ENCODE results near the gene LMTK3.
A peak's percentile ranks its signal among the peaks of the same experiment; 100 is the strongest.
"Not testable (repeated sequence)": the region's sequence is repeated elsewhere in the genome, so short reads cannot be mapped to it uniquely, and the experiment has no call there.

LMTK3 gene

DNA sequence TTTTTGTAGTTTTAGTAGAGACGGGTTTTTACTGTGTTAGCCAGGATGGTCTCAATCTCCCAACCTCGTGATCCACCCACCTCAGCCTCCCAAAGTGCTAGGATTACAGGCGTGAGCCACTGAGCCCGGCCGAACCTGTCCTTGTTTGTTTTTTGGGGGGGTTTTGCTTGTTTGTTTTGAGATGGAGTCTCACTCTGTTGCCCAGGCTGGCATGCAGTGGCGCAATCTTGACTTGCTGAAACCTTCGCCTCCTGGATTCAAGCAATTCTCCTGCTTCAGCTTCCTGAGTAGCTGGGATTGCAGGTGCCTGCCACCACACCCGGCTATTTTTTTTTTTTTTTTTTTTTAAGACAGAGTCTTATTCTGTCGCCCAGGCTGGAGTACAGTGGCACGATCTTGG, 24.9 kb downstream of the LMTK3 start:
- DNase-seq (ENCODE audit: low spot score): not testable (repeated sequence)

DNA sequence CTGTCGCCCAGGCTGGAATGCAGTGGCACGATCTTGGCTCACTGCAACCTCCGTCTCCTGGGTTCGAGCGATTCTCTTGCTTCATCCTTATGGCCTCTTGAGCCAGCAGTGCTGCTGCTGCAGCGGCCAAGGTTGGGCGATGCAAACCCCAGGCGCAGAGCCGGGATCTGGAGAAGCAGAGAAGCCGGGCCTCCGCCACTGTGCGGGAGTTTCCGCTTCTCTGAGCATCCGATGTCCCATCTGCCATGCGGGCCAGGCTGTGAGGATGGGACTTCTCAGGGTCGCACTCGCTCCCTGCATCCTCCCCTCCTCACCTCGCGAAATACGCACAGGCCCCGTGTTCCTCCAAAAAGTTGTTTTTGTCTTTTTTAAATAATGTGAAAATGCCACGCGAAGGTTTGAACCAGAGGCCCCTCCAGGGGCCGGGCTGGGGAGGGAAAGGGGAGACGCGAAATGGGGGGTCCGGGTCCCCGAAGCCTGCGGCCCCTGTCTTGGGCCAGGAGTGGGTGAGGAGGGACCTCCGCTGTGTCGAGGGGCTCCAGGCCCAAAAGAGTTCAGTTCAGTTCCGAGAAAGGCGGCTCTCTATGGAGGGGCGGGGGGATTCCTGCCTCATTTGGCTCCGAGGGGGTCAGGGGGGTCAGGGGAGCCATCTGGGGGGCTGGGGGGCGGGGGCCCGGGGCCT, 26.6 kb downstream of the LMTK3 start:
- DNase-seq (ENCODE audit: low spot score): no peak

DNA sequence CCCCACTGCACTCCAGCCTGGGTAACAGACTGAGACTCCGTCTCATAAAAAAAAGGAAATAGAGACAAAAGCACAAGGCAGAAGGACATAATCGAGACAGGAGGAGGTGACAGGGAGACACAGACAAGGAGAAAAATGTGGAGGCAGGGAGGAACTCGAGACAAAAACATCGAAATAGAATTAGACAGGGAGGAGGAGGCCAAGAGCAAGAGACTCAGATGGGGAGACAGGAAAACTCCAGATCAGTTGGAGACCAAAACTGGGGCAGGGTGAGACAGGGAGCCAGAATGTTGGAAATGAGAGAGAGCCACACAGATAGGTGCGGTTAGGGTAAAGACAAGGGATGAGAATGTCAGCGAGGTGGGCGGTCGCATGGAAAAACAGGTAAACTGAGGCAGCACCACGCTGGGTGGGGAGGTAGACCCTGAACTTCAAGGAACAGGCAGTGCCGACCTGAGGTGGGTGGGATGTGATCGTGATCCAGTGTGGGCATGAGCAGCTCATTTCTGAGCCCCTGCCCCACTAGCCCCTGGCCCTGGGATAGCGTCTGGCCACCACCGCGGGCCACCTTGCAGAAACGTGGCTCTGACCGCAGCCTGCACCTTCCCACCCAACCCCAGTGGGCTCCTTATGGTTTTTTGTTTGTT, 27.3 kb downstream of the LMTK3 start:
- no peak for DNase-seq (ENCODE audit: low spot score)

DNA sequence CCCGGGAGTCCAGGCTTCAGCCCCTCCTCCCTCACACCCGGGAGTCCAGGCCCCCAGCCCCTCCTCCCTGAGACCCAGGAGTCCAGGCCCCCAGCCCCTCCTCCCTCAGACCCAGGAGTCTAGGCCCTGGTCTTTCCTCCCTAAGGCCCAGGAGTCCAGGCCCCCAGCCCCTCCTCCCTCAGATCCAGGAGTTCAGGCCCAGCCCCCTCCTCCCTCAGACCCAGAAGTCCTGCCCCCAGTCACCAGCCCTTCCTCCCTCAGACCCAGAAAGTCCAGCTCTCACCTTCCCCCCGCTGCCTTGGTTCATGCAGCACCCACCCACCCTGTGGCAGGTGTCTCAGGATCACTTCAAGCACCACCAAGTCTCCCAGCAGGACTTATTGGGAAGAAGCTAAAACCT, 28.3 kb downstream of the LMTK3 start:
- DNase-seq (ENCODE audit: low spot score): no peak

DNA sequence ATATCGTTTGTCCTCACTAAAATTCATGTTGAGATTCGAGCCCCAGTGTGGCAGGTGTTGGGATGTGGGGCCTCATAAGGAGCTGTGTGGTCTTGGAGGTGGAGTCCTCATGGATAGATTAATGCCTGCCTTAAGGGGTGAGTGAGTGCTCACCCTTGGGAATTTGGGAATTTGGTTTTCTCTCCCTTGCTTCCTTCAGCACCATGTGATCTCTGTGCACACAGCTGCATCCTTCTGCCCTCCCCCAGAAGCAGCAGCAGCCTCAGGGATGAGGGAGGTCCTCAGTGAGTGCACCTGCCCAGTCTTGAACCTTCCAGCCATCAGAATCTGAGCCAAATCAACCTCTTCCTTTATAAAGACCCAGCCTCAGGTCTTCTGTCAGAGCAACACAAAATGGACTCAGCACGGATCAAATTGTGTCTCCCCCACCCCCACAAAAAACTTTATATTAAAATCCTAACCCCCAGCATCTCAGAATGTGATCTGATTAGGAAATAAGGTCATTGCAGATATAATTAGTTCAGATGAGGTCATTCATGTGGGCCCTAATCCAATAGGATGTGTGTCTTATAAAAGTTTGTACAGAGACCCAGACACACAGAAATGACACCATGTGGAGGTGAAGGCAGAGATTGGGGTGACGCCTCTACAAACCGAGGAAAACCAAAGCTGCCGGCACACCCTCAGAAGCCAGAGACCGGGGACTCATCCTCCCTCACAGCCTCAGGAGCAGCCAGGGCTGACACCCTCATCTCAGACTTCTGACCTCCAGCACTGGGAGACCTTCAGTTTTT, 29.6 kb downstream of the LMTK3 start:
- DNase-seq (ENCODE audit: low spot score): no peak

DNA sequence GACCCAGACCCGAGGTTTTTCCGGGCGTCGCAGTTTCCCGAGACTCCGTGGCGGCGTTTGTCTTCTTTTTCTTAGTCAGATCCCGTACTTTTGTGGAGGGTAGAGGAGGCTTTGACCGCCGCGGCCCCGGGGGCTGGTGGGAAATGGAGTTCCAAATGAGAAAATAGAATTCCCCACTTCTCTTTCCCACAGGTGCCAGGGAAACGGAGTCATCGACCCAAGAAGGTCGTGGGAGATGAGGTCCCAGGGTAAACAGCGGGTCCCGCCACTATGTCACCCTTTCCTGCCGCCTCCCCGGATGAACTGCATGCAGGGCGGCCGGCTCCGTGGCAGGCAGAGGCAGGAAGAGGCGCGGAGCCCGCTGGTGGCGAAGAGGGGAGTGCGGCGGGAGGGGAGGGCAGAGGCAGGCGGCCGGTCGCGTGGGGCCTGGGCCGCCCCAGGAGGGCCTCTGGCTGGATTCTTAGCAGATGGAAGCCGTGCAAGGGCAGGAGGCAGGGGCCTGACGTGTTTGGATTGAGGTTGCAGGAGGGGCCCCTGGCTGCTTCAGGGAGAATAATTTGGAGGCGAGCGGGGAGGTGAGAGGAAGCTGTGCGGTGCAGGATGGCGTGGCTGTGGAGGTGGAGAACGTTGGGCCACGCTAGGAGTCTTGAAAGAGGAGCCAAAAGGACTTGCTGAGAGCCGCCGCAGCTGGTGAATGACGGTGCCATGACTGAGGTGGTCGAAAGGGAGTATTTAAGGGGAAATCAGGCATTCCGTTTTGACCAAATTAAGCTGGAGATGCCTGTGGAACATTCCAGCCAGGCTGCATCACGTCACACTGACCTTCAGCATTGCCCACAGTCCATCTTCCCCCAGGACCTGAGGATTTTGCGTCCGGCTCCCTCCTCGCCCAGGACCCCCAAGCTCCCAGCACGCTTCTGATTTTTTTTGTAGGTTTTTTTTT, 30.8 kb downstream of the LMTK3 start:
- DNase-seq (ENCODE audit: low spot score): peak; percentile 41

DNA sequence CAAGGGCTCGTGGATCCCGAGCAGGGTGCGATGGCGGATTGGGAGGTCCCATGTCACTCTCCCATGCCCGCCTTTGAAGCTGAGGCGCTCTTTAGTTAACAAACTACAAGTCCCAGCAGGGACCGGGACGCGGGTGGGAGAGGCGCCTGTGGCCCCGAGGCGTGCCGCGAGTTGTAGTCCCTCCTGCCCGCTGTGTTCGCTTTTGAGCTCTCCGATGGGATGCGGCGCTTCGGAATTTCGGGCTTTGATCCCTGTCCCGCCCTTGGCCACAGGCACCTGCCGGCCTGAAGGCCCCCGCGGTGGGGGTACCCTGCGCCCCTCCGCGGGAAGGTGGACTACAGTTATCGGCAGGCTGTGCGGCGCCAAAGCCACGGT, 31.5 kb downstream of the LMTK3 start:
- DNase-seq (ENCODE audit: low spot score): peak; percentile 35

DNA sequence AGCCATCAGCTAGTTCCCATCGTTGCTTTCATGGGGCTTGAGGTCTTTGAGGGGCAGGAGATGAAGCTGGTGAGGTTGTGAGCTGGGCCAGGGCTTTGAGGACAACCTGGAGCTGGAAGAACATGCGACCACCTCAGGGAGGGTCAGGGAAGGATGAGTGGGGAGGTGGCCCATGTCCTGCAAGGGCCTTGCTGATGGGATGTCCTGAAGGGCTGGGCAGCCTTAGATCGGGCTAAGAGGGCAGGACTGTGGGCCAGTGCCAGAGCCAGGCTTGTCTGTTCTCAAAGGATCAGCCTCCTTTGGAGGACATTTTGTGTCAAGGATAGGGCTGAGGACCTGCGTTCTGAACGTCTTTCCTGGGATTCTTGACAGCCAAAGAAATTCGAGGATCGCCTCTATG, 31.9 kb downstream of the LMTK3 start:
- DNase-seq (ENCODE audit: low spot score): no peak

DNA sequence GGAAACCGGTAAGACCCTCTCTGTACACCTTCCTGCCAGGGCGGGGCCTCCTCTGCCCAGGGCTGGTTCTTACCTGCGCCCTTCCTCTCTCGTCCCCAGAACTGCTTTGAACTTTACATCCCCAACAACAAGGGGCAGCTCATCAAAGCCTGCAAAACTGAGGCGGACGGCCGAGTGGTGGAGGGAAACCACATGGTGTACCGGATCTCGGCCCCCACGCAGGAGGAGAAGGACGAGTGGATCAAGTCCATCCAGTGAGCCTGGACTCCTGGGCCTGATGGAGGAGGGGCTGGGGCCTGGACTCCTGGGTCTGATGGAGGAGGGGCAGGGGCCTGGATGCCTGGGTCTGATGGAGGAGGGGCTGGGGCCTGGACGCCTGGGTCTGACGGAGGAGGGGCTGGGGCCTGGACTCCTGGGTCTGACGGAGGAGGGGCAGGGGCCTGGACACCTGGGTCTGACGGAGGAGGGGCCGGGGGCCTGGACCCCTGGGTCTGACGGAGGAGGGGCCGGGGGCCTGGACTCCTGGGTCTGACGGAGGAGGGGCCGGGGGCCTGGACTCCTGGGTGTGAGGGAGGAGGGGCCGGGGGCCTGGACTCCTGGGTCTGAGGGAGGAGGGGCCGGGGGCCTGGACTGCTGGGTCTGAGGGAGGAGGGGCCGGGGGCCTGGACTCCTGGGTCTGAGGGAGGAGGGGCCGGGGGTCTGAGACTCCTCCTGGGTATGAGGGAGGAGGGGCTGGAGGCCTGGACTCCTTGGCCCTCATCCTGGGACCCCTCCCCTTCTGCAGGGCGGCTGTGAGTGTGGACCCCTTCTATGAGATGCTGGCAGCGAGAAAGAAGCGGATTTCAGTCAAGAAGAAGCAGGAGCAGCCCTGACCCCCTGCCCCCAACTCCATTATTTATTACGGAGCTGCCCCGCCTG, 33.0 kb downstream of the LMTK3 start:
- no peak for DNase-seq (ENCODE audit: low spot score)

DNA sequence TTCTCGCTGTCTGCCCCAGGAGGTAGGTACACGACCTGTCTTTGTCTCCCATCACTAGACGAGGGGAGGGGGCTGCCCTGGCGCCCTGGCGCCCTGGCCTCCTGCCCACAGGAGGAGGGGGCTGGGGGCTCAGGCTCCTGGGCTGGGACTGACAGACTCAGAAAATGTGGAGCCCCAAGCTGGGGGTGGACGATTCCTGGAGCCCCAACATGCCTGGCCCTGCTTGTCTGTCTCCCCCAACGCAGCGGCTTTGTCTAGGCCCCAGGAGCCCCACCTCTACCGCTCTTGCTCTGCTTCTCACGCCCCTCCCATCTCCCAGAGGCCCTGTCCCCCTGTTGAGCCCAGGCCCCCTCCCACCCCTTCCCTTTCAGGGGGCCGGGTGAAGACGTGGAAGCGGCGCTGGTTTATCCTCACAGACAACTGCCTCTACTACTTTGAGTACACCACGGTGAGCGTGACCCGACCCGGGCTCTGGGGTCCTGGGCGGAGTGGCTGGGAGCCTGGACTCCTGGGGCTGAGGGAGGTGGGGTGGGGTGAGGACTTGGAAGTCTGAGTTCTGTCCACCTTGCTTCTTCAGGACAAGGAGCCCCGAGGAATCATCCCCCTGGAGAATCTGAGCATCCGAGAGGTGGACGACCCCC, 33.8 kb downstream of the LMTK3 start:
- DNase-seq (ENCODE audit: low spot score): no peak

DNA sequence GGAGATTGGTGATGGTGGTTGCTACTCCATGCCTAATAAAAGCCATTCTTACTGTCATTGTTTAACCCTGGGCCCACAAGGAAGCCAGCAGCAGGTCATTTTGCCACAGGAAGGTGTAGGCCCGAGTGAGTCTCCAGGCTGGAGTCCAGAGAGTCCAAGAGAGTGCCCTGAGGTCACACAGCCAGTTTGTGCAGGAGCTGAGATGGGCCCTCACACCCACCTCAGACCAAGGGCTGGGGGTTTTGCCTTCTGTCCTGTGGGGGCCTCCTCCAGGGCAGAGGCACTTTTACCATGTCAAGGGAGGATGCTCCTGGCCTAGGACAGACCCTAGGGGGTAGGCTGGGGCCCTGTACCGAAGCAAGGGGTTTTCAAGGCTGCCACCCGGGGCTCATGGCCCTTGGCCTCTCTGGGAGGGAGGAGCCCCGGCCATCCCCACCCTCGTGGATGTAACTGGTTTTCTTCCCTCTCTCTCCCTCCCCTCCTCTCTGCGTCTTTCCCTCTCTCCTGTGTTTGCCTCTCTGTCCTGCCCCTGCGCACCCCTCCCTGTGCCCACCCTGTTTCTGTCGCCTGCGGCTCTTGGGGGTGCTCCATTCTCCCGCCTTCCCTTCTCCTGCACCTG, 34.5 kb downstream of the LMTK3 start:
- no peak for DNase-seq (ENCODE audit: low spot score)

DNA sequence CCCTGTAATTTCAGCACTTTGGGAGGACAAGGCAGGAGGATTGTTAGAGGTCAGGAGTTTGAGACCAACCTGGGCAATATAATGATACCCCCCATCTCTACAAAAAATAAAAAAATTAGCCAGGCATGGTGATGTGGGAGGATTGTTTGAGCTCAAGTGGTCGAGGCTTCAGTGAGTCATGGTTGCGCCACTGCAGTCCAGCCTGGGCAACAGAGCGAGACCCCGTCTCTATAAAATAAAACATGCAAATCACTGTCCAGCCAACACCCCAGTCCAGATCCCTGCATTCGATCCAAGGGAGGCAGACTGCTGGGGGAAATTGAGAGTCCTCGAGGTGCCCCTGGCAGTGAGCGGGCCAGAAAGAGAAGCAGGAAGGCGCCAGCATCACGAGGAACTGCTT, 35.5 kb downstream of the LMTK3 start:
- no peak for DNase-seq (ENCODE audit: low spot score)

DNA sequence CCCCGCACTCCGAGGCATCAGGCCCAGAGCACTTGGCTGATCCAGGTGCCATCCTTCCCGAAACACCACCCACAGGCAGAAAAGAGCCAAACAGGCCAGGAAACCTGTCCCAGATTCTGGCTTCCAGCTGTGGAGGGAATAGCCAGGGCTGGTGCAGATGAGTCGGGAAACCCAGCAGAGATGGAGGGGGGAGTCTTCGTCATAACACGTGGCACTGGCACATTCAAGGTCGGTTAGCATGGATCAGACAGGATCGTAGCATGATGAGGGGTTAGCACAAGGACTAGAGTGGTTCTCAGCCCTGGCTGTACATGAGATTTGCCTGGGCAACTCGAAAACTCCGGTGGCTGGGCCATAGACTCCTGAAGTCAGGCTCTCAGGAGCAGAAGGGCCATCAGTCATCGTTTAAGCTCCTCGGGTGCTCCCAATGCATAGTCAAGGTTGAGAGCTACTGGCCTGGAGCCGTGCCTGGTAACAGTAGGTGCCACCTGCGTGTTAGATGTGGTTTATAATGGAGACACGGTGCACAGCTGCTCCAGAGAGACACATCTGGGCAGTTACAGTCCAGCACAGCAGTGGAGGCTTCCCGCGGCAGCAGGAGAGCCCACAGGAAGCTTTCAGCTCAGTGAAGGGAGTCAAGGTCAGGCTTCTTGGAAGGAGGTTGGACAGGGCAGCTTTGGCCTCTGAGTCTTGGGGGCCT, 36.1 kb downstream of the LMTK3 start:
- no peak for DNase-seq (ENCODE audit: low spot score)

DNA sequence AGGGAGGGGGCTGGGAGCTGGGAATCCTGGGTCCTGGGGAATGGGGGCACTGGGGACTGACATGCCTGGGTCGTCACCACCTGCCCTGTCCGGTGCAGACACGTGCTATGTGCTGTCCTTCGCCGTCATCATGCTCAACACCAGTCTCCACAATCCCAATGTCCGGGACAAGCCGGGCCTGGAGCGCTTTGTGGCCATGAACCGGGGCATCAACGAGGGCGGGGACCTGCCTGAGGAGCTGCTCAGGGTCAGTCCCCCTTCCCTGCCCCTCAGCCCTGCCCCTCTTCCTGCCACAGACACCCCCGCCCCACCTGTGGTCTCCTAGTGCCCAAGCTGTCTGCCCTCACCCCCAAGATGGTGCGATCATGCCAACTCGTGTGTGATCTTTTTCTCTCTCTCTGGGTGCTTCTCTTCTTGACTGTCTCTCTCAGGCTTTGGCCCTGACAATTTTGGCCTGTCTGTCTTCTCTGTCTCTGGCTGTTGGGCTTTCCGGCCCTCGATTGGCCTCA, 37.5 kb downstream of the LMTK3 start:
- DNase-seq (ENCODE audit: low spot score): no peak

DNA sequence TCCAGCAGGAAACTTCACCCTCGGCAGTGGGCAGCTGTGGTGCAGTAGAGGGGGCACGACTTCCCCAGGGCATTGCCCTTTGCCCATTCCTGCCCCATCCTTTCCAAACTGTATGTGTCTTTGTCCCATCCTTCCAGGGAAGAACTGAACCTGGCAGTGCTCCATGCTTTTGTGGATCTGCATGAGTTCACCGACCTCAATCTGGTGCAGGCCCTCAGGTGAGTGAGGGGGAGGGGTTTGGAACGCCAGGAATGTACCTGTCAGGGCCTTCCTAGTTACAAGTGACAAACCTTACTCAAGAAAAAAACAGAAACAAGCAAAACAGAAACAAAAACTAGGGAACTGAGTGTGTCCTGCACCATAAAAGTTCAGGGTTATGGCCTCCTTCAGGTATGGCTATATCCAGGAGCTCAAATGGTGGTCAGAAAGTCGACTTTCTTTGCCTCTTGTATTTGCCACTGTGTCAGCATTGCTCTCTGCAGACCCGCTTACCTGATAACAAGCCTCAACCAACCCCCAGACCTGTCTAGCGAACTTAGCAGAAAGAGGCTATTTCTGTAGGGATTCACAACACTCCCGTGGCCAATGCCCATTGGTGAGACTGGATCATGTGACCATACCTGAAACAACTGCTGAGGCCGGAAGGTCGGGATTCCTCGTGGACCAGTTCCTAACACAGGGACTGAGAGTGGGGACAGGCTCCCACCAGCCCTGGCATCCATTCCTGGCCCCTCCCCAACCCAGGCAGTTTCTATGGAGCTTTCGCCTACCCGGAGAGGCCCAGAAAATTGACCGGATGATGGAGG, 38.3 kb downstream of the LMTK3 start:
- no peak for DNase-seq (ENCODE audit: low spot score)

DNA sequence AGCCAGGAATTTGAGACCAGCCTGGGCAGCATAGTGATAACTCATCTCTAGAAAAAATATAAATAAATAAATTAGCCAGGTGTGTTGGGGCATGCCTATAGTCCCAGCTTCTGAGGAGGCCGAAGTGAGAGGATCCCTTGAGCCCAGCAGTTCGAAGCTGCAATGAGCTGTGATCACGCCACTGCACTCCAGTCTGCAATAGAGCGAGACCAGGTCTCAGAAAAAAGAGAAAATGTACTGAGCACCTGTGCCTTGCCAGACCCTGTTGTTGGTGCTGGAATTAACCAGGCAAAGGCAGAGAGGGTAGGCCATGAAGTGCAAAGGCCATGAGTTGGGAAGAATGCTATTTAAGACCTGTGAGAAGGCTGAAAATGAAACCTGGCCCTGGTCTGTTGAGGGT, 39.8 kb downstream of the LMTK3 start:
- DNase-seq (ENCODE audit: low spot score): no peak

DNA sequence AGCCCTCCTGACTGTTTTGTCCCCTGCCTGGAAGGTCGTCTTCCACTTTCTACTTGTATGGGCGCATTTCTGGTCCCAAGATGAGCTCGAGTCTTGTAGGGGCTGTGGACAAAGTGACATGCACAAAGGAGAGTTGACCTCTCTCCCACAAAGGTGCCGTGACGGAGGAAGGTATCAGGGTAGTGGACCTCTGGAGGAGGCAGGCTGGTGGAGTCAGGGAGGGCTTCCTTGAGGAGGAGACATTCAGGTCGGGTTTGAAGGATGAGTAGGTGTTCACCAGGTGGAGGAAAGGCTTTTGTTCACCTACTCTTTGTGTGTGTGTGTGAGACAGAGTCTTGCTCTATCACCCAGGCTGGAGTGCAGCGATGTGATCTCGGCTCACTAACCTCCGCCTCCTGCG, 40.8 kb downstream of the LMTK3 start:
- DNase-seq (ENCODE audit: low spot score): no peak

DNA sequence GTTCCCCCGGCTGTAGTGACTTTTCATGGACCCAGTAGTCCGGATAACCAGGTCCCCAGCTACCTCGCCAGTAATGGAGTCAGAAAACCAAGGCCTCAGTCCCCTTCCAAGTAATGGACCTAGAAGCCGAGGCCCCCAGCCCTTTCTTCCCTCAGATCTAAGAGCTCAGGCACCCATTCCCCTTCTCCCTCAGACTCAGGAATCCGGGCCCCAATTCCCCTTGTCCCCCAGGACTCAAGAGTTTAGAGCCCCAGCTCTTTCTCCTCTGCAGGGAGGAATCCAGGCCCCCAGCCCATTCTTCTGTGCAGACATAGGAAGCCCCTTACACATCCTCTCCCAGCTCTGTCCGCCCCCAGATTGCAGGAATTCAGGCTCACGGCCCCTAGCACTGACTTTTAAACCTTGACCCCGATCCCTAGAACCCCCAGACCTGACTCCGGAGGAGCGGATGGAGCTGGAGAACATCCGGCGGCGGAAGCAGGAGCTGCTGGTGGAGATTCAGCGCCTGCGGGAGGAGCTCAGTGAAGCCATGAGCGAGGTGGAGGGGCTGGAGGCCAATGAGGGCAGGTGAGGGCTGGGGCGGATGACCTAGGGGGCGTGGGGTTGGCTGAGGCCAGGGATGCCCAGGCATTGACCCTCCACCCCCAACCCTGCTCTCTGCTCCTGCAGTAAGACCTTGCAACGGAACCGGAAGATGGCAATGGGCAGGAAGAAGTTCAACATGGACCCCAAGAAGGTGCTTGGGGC, 41.5 kb downstream of the LMTK3 start:
- no peak for DNase-seq (ENCODE audit: low spot score)
